Left lobe of liver (tissue), 1 donor: ENCODE results near the gene B4GALNT3. TPM values are rescaled to one million over a fixed set of nuclear protein-coding genes. Genes with fewer than 3 reads are reported as not detected.

Experiments used
- total RNA-seq: library from RNA; stranded (reverse); gene quantifications from one replicate; pipeline ENCODE4 v1.2.1, GENCODE V29; 2021
- donor health status: DM: no; HTN: yes; CAD: no.

B4GALNT3 gene
- total RNA-seq, 1 donor from 2014 or later = 0.30 TPM

Other genes with a start within 250 kb of the B4GALNT3 start
- gene SLC6A12, start 245.8 kb upstream of the B4GALNT3 start, total RNA-seq = 72.6 TPM
- gene SLC6A13, start 197.1 kb upstream of the B4GALNT3 start, total RNA-seq = 91.6 TPM
- gene KDM5A, start 70.6 kb upstream of the B4GALNT3 start, total RNA-seq = 25.6 TPM
- 1.2 TPM for gene CCDC77, start 58.3 kb upstream of the B4GALNT3 start, total RNA-seq
- gene NINJ2, start 203.5 kb downstream of the B4GALNT3 start, total RNA-seq = 16.1 TPM